ENCODE measurements around the gene DGKG.

The DGKG gene

GRCh38 chr3:186173224-186173815 is 188.7 kb downstream of the DGKG start:
- DNase-seq (ENCODE audit: low spot score) = no peak

DNA sequence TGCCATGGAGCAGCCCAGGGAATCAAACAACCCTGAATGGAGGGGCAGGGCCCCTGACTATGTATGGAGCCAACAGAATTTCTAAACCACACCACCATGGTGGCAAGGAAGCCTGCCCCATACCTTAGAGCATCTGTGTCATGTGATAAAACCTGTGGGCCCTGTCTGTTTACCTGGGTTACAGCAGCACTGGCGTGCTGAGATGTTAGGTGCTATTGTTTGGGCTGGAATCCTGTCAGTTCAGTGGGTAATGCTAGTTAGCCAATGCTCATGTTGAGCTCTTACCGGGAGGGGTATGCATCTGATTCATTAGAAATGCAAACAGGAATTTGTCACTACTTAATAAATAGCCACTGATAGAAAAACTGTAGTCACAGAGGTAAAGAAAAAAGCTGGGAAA is 189.7 kb downstream of the DGKG start:
- DNase-seq (ENCODE audit: low spot score) = no peak

- DNase-seq (ENCODE audit: low spot score) = no peak
Observed at GRCh38 chr3:186171521-186171920, 190.5 kb downstream of the DGKG start.

GRCh38 chr3:186170516-186170915 is 191.5 kb downstream of the DGKG start:
- DNase-seq (ENCODE audit: low spot score) = no peak

DNA sequence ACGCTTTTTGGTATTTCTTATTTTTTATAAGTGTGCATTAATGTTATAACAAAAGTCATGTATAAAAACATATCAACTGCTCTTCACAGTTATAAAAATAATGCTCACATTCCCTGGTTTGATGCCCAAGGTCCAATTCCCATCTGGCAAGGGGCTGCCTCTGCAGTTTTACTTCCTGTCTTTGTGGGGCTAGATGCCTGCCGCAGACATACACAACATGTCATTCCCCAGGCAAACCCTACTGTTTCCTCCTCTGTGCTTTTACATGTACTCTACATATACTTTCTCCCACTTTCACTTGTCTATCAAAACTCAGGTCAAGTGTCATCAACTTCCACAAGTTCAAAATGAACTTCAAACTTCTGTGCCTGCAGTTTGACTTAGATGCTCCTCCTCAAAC is 192.7 kb downstream of the DGKG start:
- no peak for DNase-seq (ENCODE audit: low spot score)

DNA sequence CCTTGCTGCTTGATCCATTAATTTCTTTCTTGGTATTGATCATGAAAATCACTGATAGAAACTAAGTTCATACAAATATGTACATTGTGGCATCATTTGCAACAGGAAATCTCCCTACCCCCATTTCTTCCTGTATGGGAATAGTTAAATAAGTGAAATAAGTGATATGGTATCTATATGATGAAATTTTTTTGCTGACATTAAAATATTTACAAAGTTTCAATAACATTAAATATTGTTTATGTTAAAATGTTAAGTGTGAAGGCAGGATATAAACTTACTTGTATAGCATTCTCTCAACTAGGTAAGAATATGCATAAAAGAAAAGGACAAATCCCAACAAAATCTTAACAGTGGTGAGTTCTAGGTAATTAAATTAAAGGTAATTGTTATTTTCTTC is 193.1 kb downstream of the DGKG start:
- DNase-seq (ENCODE audit: low spot score) = no peak

GRCh38 chr3:186167646-186168395 is 194.2 kb downstream of the DGKG start:
- no peak for DNase-seq (ENCODE audit: low spot score)

DNA sequence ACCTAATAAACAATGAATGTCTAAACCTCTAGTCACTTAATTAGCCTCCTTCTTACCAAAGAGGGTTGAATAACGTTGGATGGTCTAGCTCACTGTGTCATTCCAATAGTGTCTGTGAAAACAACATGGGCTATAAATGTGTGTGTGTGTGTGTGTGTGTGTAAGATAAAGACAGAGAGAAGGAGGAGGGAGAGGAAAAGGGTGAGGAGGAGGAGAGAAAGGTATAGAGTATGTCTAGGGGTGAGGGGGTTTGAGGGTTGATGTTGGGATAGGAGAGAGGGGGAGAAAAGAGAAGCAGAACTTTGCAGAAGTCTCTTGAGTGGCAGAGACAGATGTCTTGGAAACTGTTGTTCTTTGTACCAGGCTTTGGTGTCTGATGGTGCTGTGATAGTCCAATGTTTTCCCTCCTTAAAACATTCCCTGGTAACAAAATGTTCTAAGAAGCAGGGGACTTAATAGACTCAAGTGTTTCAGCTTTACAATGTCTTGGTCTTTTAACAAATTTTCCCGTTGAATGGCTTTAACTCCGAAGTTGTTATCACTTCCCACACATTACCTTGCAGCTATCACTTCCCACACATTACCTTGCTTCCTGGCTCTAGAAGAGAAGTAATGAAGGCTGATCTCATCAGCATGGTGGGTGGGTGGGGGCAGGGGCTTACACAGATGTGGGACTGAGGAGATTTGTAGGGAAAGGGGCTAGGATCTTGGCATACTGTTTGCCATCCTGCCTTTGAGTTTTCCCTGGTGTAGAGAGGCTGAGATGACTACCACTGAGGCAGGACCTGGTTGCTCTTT is 195.3 kb downstream of the DGKG start:
- DNase-seq (ENCODE audit: low spot score) = no peak

GRCh38 chr3:186166036-186166435 is 196.0 kb downstream of the DGKG start:
- no peak for DNase-seq (ENCODE audit: low spot score)

DNA sequence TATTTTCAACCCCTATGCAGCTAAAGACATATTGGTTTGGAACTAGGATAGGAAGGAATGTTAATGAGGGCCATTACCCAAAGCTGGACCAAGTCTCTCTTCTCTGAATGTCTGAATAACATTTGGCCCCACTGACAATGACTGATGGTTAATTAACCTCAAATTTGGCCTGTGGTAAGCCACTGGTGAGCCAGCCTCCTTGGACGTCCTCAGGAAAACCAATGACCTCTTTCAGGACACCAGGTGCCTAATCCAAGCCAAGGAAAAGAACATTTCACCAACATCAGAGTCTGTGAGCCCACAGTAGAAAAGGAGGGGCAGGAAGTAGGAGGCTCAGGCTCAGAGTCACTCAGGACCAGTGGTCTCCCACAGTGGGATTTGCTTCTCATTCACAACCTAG is 196.7 kb downstream of the DGKG start:
- DNase-seq (ENCODE audit: low spot score) = no peak

DNA sequence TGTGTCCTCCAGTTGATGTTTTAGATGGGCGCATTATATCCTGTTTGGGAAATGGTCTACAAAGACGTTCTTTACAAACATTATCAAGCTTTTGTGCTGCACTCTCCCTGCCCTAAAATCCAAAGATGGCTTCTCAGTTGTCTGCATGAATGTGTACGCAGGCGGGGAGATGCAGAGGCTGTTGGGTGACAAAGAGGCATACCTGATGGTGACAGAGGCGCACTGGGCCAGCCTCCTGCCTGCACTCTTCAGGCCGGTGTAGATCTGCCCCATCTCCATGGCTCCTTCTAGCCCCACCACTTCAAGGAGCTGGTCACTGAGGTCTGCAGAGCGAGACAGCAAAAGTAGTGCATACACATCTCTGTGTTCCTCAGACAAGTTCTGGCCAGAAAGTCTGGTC is 197.3 kb downstream of the DGKG start:
- no peak for DNase-seq (ENCODE audit: low spot score)

GRCh38 chr3:186162221-186162620 is 199.8 kb downstream of the DGKG start:
- DNase-seq (ENCODE audit: low spot score) = no peak

DNA sequence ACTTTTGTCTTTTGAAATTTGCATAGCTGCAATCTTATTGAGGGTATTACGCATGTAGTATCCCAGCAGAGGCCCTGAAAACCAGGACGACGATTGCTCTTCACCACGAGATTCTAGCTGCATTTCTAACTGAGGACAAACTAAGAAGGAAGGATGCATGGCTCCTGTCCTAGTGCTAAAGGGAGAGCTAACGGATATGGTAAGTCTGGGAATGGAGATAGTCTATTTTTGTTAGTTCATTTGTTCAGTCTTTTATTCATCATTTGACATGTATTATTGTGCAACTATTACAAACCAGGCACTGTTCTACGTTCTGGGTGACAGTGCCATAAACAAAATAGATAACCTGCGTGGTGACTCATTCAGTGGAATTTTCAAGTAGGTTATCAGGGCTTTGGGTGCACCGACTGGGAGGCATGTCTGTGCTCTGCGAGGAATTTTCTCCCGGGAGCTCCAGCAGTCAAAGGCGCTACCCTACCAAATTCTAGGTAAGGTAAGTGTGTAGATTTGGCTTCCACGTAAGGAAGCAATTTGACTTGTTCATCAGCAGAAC is 201.3 kb downstream of the DGKG start:
- no peak for DNase-seq (ENCODE audit: low spot score)

GRCh38 chr3:186154641-186155040 is 207.4 kb downstream of the DGKG start:
- DNase-seq (ENCODE audit: low spot score) = no peak

GRCh38 chr3:186152889-186153292 is 209.1 kb downstream of the DGKG start:
- no peak for DNase-seq (ENCODE audit: low spot score)

- DNase-seq (ENCODE audit: low spot score) = no peak
Observed at GRCh38 chr3:186152361-186152798, 209.7 kb downstream of the DGKG start.

DNA sequence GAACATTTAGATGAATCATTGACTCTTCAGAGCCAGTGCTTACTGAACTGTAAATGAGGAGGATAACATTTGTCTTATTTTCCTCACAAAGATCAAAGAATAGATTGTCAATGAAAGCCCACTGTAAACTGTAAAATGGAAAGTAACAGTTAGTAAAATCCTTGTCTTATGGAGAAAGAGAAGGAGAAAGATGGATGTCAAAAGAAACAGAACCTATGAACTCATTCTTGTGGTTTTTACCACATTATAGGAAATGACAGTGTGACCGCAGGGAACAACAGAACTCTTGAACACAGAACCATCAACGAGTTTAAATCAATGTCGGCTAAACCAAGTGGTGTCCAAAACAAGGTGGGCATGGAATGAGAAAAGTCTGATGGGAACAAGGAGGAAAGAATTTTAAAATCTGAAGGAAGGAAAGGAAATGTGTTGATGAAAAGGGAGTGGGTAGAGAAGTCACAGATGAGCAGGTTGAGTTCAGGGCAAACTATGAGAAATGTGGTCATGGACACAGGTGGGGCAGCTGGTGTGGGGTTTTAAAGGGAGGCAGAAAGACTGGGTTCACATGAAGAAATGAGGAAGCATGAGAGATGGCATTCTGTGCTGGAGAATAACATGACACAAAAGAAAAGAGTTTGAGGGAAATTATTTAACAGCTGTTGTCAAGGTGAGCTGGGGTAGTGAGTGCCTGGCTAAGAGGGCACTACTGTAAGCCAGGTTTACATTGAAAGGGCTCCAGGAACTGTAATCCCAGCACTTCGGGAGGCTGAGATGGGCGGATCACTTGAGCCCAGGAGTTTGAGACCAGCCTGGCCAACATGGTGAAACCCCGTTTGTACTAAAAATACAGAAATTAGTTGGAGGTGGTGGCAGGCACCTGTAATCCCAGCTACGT is 210.7 kb downstream of the DGKG start:
- DNase-seq (ENCODE audit: low spot score) = no peak

- no peak for DNase-seq (ENCODE audit: low spot score)
Observed at GRCh38 chr3:186150041-186150830, 211.8 kb downstream of the DGKG start.

DNA sequence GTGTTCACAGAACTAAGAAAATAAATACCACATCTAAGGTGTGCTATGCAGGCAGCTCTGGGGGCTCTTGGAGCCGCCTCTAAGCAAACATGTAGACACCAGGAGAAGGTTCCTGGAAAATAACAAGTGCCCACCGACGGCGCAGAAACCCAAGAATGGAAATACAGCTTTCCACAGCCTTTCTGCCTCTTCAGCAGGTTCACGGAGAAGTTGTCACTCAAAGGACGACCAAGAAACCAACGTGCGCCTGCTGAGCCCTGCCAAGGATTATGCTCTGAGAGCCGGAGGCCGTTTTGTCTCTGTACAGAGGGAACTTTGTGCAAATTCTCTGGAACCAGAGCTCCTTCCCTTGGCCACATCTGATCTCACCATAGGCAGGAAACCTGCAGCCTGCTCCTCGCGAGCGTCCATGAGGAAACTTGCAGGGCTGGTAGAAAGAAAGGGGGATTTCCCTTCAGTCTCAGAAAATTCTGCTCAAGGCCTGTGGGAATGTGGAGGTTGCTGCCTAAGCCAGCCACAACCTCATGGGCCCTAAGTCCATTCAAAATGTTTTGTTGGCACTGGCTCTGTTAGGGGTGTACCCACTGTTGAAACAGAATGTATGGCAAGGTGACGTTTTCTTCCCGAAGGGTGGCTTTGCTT is 212.6 kb downstream of the DGKG start:
- no peak for DNase-seq (ENCODE audit: low spot score)

GRCh38 chr3:186144257-186144656 is 217.8 kb downstream of the DGKG start:
- no peak for DNase-seq (ENCODE audit: low spot score)
